GM12801 (cell line): ENCODE data around the gene IFNGR2.

Experiments
- TF ChIP-seq, protein P1 (sequence below): IDR thresholded peaks from one replicate; pipeline ENCODE4 v1.5.1; 2011; ENCODE audit warnings: control low read depth; ENCODE audit not compliant: insufficient read length; ENCODE audit errors: extremely low read depth

IFNGR2 gene

DNA sequence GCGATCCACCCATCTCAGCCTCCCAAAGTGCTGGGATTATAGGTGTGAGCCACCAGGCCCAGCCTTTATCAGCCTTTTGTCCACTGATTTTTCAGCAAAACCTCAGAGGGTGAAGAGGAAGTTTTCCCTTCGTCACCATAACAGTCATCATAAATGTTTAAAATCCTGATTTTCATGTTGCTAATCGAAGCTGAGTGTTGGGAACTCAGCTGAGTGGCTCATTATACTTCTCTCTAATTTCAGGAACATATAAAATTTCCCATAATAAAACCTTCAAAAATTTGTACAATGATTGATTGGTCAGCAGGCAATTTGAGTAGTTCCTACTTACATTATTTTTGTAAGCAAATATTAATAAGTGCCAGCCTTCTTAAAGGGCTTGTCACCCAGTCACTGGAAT, 31.8 kb upstream of the IFNGR2 start:
- TF ChIP-seq, protein P1, sequence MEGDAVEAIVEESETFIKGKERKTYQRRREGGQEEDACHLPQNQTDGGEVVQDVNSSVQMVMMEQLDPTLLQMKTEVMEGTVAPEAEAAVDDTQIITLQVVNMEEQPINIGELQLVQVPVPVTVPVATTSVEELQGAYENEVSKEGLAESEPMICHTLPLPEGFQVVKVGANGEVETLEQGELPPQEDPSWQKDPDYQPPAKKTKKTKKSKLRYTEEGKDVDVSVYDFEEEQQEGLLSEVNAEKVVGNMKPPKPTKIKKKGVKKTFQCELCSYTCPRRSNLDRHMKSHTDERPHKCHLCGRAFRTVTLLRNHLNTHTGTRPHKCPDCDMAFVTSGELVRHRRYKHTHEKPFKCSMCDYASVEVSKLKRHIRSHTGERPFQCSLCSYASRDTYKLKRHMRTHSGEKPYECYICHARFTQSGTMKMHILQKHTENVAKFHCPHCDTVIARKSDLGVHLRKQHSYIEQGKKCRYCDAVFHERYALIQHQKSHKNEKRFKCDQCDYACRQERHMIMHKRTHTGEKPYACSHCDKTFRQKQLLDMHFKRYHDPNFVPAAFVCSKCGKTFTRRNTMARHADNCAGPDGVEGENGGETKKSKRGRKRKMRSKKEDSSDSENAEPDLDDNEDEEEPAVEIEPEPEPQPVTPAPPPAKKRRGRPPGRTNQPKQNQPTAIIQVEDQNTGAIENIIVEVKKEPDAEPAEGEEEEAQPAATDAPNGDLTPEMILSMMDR, result no peak

DNA sequence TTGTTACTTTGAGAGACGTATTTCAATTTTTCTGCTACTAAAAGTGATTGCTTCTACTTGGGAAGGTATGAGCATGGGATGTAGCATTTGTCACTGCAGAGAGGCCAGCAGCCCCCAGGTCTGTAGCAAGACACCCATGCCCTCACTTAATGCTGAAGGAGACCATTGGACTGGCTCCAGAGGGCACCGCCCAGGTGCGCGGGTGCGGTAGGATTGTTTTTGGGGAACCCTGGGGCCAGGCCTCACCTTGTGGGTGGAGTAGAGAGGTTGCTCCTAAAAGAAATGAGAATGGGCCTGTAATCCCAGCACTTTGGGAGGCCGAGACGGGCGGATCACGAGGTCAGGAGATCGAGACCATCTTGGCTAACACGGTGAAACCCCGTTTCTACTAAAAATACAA, 30.6 kb upstream of the IFNGR2 start:
- TF ChIP-seq, protein P1, result no peak

DNA sequence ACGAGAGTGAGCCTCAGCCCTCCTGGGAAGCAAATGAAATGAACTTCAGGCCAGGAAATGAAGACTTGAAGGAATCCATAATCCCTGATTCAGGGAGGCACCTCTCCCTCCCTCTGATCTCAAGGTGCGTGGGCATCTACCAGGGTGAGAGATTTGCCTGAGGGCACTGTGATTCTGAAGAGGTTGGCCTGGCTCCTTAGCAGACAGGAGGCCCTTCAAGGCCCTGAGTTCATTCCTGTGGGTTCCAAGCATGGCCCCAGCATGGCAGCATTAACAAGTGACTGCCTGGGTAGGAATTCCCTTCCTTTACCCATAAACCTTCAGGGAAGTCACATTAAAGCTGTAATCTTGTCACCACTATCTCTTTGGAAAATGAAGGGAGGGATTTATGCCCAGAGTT, 29.8 kb upstream of the IFNGR2 start:
- TF ChIP-seq, protein P1, result no peak

DNA sequence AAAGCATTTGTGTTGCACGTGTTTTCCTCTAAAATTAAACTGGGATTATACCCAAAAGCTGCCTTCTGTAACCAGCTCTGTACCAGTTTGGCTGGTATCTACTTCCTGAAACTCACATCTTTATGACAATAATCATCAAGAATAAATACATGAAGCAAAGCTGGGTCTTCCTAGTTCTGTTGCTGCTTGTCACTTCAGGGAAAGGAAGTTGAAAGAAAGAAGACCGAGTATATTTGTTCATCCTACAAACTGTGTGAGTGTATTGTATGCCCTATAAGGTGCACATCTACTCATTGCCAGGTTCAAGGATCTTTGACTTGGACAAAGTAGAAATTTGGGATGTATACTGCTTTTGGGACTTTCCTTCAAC, 29.1 kb upstream of the IFNGR2 start:
- TF ChIP-seq, protein P1, result no peak

DNA sequence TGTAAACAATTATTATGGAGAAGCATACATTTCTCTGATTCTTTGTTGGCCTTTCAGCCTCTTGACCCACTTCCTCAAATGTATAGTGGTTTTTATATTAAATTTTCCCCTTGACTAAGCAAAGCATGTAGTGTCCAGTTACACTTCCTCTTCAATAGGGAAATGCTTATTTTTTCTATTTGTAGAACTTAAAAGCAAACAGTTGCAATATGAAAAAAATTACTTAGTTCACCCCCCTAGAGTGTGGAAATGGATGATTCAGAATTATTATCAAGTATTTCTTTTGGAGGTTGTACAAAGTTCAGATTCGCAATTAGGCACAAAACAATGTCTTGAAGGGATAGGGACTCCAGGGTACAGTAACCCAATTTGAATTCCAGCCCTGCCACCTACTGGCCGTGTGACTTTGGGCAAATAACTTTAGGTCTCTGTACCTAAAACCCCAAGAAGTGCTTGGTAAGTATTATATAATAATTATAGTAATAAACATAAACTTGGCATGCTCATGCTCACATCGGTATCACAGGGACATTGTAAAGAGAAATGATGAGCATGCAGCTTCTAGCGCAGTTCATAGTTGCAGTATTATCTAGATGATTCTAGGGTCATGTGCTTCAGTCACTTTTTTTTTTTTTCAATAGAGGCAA, 28.6 kb upstream of the IFNGR2 start:
- TF ChIP-seq, protein P1, result no peak

DNA sequence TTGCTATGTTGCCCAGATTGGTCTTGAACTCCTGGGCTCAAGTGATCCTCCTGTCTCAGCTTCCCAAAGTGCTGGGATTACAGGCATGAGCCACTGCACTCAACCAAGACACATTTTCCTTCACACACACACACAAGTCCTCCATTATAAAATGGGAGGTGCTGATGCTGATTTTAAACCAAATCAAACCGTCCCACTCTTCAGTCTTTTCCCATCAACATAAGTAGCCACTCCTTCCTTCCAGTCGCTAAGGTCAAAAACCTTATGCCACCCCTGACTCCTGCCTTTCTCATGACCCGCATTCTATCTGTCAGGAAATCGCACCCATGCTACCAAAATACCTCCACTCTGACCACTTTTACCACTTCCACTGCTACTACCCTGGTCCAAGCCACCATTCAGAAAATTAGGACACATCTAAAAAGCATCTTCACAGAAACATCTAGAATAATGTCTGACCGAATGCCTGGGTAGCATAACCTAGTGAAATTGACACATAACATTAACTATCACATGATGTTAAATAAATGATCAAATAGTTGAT, 28.0 kb upstream of the IFNGR2 start:
- TF ChIP-seq, protein P1, result no peak

DNA sequence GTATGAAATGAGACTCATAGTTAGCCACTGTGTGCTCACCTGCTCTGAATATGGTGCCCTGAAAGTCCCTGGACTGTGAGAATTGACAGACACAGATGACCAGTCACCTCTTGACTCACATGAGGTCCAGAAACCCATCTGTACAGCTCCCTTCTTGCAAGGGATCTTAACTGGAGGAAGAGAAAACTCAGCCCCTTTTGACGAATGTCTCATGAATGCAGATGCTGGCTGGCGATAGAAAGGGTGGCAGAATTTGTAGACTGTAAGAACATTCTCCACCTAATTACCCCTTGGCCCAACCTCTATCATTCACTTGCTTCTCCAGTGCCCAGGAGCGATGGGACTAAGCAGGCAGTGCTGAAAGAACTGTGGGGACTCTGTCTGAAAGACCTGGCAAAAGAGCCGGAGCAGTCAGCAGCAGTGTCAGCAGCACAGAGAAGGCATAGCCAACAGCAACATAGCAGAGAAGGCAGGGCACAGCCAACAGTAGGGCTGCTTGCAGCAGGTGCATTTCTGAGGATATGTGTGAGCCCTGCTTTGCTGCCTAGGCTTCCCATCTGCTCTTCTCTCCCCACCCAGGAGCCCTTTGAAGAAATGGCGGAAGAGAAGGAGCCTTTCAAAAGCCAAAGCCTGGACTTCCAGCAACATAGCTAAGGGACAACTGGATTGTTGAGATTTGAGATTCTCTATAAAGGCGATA, 25.8 kb upstream of the IFNGR2 start:
- TF ChIP-seq, protein P1, result no peak
